Fibroblast of villous mesenchyme (primary cell): Measurements from ENCODE around the gene SULF2. TPM values are rescaled to one million over a fixed set of nuclear protein-coding genes. Genes with fewer than 3 reads are reported as not detected.

Source experiments
- DNase-seq: peaks from one replicate; pipeline ENCODE4 v3.0.0-alpha.2; 2010; ENCODE audit warnings: low read depth
- H3K4me3 ChIP-seq: 2 replicates; pipeline ENCODE4 v1.5.1; 2011; ENCODE audit warnings: low read depth, mild to moderate bottlenecking, low read length
- total RNA-seq: library from RNA; depleted of rRNA; stranded (reverse); fragments of >200 nt; gene quantifications from 2 replicates; pipeline ENCODE4 v1.2.3, GENCODE V29; 2012
- TF ChIP-seq, protein P1 (sequence below): IDR thresholded peaks from 2 replicates; pipeline ENCODE4 v1.5.1; 2012; ENCODE audit warnings: low read depth, mild to moderate bottlenecking, low read length; ENCODE audit not compliant: insufficient read depth

Gene SULF2
- total RNA-seq, 1 donor: 3.5 TPM

DNA sequence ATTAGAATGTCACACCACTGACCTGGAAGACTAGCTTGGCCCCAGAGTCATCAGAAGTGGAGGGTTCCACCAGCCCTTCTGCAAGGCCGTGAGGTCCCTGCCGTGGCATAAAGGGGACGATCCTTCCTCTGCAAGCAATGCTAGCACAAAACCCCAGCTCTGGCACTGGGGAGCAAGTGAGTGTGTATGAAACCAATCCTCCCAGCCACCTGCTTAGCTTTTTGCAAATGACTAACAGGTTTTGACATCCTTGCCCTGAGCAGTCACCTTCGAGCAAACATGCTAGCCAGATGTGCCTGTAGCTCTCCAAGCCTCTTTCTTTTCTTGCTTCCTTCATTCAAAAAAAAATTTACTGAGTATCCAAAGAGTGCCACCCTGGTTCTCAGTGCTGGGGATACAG lies 8.6 kb downstream of the SULF2 start:
- TF ChIP-seq, protein P1, sequence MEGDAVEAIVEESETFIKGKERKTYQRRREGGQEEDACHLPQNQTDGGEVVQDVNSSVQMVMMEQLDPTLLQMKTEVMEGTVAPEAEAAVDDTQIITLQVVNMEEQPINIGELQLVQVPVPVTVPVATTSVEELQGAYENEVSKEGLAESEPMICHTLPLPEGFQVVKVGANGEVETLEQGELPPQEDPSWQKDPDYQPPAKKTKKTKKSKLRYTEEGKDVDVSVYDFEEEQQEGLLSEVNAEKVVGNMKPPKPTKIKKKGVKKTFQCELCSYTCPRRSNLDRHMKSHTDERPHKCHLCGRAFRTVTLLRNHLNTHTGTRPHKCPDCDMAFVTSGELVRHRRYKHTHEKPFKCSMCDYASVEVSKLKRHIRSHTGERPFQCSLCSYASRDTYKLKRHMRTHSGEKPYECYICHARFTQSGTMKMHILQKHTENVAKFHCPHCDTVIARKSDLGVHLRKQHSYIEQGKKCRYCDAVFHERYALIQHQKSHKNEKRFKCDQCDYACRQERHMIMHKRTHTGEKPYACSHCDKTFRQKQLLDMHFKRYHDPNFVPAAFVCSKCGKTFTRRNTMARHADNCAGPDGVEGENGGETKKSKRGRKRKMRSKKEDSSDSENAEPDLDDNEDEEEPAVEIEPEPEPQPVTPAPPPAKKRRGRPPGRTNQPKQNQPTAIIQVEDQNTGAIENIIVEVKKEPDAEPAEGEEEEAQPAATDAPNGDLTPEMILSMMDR: no peak
- no peak overlapping the region for H3K4me3 ChIP-seq
- DNase-seq: no peak

DNA sequence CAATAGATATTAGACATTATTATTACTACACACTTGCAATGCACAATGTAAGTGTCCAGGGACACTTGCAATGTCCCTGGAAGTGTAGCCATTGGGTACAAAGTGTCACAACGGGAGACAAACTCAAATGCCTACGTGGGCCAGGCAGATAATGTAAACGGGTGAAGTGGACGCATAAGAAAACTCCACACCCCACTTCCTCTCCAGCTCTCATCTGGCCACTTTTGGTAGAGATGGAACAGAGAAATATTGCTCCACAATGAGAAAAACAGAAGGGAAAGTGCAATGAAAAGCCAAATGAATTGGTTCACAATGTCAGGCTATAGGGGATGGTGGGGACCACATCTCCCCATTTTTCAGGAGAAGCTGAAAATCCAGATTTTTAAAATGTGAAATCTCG lies 9.4 kb downstream of the SULF2 start:
- no peak for DNase-seq
- H3K4me3 ChIP-seq: no peak overlapping the region
- TF ChIP-seq, protein P1: no peak

DNA sequence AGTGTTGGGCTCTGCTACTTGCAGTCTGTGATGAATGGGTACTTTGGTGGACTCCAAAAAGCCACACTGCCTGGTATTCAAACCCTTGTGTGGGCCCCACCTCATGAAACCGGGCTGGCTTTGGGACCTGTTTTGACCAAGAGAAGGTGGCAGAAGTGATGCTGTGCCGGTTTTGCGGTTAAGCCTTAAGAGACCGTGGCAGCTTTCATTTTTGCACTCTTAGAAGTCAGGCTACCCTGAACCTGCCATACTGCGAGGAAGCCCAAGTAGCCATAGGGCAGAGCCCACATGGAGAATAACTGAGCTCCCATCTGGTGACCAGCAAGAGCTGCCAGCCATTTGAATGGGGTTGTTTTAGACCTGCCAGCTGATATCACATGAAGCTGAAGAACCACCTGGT lies 10.2 kb downstream of the SULF2 start:
- no peak for DNase-seq
- H3K4me3 ChIP-seq: no peak overlapping the region
- TF ChIP-seq, protein P1: no peak

DNA sequence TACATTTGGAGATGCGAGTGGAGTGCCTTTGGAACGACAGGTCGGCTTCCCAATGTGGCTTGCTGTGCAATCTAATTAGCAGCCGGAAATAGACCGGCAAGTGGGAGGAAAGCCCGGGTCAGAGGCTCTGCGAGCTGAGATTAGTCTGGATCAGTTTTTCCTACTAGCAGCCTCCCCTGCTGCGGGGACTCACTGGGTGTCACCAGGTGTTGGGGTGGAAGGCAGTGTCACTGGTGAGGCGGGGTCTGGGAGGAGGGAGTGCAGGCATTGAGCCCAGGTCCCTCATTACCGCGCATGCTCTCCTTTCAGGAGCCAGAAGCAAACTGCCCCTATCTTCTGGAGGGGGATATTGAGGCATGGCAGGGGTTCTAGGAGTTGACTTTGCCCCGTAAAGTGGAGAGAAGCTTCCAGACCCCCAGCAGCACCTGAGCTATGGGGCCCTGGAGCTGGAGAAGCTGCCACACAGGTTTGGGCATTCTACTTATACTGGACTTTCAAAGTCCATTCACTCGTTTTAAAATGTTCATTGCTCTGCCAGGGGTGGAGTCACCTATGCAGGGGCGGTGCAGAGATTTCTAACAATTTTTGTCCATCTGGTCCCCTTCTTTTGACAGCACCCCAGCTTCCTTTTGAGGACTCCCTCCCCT lies 11.0 kb downstream of the SULF2 start:
- DNase-seq: no peak
- TF ChIP-seq, protein P1: no peak

DNA sequence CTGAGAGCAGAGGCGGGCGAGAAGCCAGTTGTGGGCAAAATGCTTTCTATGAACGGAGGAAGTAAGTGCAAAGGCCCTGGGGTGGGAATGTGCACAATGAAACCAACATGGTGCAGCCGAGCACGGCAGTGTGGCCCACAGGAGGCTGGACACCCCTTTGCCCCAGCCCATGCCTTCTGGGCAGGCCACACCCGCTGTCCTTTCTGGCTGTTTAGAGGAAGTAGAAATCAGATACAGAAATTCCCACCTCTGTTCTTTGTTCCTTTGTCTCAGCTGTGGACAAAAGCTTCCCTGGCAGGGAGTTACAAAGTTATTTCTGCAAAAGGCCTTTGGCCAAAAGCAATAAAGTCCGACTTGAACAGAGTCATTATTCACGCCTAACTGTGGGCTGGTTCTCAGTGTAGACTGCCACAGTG lies 11.9 kb downstream of the SULF2 start:
- no peak for DNase-seq
- no peak overlapping the region for H3K4me3 ChIP-seq
- TF ChIP-seq, protein P1: no peak

More for the DNA sequence above, 11.0 kb downstream of the SULF2 start:
- H3K4me3 ChIP-seq: no peak overlapping the region

DNA sequence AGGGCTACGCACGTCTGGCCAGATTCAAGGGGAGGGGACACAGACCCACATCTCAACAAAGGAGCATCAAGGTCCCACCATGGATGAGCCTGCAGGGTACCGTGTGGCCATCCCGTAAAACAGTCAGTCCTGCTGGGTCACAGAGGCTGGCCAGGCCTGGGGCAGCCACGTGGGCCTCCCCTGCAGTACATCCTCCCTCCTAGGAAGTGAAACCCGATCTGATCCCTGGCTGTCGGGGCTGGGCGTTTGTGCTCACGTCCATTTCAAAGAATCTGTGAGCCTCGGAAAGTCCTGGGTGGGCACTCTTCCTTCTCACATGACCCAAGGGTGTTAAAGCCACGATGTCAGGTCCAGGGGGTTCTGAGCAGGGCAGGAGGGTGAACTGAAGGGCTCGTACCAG lies 14.3 kb downstream of the SULF2 start:
- H3K4me3 ChIP-seq: no peak overlapping the region
- no peak for DNase-seq
- TF ChIP-seq, protein P1: no peak

DNA sequence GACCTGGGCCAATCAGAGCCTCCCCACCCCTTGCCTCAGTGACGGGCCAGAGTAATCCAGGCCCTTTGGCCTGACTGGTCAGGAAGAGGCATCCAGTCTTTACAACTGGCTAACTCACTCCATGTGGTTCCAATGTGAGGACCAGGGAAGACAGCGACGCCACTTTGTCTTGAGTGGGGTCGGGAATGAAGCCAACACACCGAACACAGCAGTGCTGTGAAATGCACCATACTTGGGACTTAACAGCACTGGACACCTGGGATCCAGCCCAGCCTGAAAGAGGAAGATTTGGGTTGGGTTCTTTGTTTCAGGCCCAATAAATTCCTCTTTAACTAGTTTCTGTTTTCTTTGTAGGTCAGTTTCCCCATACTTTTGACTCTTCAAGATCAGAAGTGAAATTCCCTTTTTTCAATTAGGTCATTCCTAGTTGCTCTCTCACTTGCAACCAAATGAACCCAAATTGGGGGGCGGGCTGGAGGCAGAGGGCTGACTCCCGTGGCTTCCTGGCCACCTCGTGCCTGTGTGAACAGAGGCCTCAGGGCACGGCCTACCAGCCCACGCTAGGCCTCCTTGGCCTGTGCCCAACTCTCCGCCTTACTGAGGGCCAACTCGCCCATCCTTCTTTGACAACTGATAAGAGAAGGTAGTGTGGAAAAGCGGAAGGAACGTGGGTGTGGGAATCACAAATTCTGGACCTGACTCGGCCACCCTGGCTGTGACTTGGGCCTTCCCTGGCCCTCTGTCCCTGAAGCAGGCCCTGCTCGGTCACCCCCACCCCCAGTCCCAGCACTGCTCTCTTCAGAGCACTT lies 17.1 kb downstream of the SULF2 start:
- DNase-seq: no peak
- TF ChIP-seq, protein P1: no peak
- H3K4me3 ChIP-seq: no peak overlapping the region
